Measurements from ENCODE around the gene GAMT. TPM values are rescaled to one million over a fixed set of nuclear protein-coding genes. Genes with fewer than 3 reads are reported as not detected.
"Not testable (repeated sequence)": the region's sequence is repeated elsewhere in the genome, so short reads cannot be mapped to it uniquely, and the experiment has no call there.

The GAMT gene
- total RNA-seq (10.3 TPM), polyA plus RNA-seq (18.5 TPM)

DNA sequence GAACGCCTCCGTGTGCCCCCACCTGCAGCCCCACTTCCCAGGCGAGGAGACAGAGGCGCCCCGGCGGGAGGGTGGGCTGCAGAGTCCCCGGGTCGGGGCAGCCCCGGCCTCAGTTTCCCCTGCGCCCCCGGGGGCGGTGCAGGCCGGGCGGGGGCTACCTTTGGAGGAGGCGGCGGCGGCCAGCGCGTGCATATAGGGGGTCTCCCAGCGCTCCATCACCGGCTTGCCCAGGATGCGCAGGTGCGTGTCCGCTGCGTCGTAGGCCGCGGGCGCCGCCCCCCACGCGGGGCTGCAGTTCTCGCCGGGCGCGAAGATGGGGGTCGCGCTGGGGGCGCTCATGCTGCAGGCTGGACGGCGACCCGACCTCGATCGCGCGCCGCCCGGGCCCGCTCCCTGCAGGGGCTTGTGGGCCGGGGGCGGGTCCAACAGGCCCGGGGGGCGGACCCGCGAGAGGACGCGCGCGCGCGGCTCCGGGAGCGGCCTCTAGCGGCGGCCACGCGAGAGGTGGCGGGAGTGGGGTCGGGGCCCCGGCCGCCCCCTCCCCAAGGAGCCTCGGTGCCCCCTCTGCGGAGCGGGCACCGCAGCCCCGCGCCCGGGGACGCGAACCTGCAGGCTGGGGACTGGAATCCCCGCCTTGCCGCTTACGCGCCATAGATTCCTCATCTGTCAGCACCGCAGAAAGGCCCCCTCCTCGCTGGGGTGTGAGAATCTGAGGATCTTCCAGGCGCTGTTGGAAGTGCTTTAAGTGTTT, at the start of gene GAMT:
GAMT (minus strand) TSS at position 405 of the 751 bp plus-strand sequence; CDS start at position 339, 66 bp downstream.
- WGBS = 1% methylated on average over 87 of the region's 87 CpGs
- H3K4me1 ChIP-seq (ENCODE audit: insufficient read depth) = no peaks in the 10 kb centered on the region
- H3K4me3 ChIP-seq (ENCODE audit: low read depth, low read length) = peak within 1 kb of the TSS; percentile 64
- no peak for DNase-seq (ENCODE audit: extremely low spot score)
- no peak within 1 kb of the TSS for H3K27ac ChIP-seq (ENCODE audit: low read depth)
- H3K36me3 ChIP-seq (ENCODE audit: insufficient read depth) = no peaks in the 10 kb centered on the region

DNA sequence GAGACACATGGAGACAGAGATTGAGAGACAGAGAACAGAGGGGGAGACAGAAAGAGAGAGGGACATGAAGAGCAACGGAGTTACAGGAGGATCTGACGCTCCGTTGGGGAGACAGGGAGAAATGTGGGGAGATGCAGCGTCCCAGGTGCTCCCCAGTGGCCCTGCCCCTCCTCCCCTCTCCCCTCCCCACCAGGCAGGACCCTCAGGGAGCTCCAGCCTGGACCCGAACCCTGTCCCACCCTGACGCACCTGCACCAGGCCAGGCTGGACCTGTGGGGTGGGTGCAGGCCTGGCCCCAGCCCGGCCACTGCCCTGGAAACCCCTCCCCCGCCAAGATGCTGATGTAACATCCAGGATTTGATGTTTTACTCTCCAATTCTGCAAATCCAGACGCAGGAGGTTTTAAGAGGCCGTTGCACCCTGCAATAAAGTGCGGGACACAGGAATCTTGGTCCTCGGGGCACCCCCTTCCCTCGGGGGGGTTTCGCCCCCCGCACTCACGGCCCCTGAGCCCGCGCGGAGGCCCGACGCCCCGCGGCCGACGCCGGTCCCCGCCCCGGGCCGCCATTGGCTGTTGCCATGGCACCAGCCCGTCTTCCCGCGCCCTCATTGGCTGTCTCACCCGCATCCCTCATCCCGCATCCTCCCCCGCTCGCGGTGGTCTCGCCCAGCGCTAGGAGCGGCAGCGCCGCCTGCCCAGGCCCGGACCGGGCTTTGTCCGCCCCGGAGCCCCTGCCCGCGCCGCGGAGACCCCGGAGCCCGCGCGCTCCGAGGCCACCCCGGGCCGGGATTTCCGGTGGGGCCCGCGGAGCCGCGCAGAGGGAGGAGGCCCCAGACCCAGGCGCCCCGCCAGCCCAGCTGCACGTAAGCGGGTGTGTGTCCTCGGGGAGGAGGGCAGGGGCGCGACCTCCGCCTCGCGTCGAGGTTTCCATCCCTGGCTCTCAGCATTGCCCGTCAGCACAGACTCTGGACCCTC, 48.4 kb upstream of the GAMT start, which contains the start of gene APC2:
APC2 (plus strand) TSS at position 655 of the 976 bp plus-strand sequence. CDS start 2,881 bp downstream, outside the sequence.
- Histone ChIP-seq H3K4me3 (ENCODE audit: low read depth, low read length) (no peak within 1 kb of the TSS), H3K36me3 (ENCODE audit: insufficient read depth) (no peaks in the 10 kb centered on the region), H3K27ac (ENCODE audit: low read depth) (no peak within 1 kb of the TSS), H3K4me1 (ENCODE audit: insufficient read depth) (peaks cover 5% of the 10 kb centered on the region)
- WGBS = 4% methylated on average over 74 of the region's 74 CpGs
- no peak for DNase-seq (ENCODE audit: extremely low spot score)

DNA sequence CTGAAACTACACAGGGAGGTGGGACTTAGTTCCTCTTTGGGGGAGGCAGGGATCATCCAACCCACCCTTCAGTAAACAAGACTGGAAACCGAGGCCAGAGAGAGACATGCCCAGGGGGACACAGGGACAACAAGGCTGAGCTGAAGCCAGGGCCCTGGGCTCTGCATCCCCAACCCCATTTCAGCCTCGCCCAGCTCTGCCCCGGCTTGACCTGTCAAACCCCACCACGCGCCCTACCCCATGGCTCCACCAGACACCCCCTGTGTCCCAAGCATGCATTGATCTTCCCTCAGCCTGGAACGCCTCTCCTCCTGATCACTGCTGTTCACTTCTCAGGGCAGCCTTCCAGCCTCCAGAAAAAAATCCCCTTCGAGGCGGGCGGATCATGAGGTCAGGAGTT, 46.6 kb upstream of the GAMT start:
- peaks cover 5% of the 10 kb centered on the region for H3K4me1 ChIP-seq (ENCODE audit: insufficient read depth)
- H3K36me3 ChIP-seq (ENCODE audit: insufficient read depth) = no peaks in the 10 kb centered on the region
- no peak overlapping the region for H3K27ac ChIP-seq (ENCODE audit: low read depth)
- H3K4me3 ChIP-seq (ENCODE audit: low read depth, low read length) = no peak overlapping the region
- no peak for DNase-seq (ENCODE audit: extremely low spot score)
- 86% methylated on average over 9 of the region's 9 CpGs for WGBS

DNA sequence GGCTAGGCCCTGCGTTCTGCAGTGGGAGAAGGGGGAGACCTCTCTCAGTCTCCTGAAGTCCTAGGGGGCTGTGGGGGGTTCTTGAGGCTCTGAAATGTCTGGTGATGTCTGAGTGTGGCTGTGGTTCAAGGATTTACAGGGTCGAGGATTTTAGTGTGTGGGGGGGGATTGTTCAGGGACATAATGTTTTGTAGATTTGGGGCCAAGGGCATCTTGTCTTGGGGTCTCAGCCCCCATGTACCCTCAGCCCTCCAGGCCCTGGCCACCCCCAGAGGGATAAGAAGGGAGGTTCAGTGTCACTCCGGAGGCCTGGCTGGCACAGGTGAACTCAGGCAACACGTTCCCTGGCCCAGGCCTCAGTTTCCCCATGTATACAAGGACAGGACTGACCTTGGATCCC, 46.2 kb upstream of the GAMT start:
- H3K4me1 ChIP-seq (ENCODE audit: insufficient read depth) = peaks cover 5% of the 10 kb centered on the region
- no peak for DNase-seq (ENCODE audit: extremely low spot score)
- WGBS = 26% methylated on average over 4 of the region's 4 CpGs
- no peak overlapping the region for H3K27ac ChIP-seq (ENCODE audit: low read depth)
- no peaks in the 10 kb centered on the region for H3K36me3 ChIP-seq (ENCODE audit: insufficient read depth)
- no peak overlapping the region for H3K4me3 ChIP-seq (ENCODE audit: low read depth, low read length)

DNA sequence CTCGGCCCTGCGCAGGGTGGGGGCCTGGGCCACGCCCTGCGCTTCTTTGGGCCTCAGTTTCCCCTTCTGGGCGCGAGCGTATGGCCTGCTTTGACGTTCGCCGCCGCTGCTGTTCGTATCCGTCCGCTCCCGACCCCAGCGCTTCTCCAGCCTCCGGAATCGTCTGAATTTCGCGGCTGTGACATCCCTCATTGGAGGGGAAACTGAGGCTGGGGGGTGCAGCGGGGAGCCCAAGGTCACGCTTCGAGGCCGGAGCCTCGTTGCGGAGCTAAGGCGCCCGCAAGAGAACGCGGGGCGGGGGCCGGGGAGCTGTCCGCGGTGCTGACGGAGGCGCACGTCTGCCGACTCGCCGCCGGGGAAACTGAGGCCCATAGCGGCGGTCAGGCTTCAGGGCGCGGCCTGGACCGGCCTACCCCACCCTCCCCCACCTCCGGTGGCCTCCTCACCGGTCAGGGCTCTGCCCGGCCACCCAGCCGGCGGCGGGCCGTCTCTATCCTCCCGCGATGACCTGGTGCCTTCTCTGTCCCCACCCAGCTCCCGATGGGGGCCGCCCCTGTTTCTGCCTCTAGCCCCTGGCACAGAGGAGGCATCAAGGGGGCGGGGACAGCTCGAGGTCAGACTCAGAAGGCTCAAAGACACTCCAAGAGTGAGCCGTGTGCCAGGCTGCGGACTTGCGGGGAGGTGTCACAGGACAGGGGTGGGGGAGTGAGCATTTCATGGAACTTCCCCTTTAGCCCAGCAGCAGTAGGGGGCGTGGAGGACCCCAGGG, 45.6 kb upstream of the GAMT start:
- Histone ChIP-seq H3K4me1 (ENCODE audit: insufficient read depth) (peaks cover 5% of the 10 kb centered on the region), H3K4me3 (ENCODE audit: low read depth, low read length) (no peak overlapping the region), H3K27ac (ENCODE audit: low read depth) (no peak overlapping the region), H3K36me3 (ENCODE audit: insufficient read depth) (no peaks in the 10 kb centered on the region)
- 4% methylated on average over 63 of the region's 63 CpGs for WGBS
- DNase-seq (ENCODE audit: extremely low spot score) = no peak

DNA sequence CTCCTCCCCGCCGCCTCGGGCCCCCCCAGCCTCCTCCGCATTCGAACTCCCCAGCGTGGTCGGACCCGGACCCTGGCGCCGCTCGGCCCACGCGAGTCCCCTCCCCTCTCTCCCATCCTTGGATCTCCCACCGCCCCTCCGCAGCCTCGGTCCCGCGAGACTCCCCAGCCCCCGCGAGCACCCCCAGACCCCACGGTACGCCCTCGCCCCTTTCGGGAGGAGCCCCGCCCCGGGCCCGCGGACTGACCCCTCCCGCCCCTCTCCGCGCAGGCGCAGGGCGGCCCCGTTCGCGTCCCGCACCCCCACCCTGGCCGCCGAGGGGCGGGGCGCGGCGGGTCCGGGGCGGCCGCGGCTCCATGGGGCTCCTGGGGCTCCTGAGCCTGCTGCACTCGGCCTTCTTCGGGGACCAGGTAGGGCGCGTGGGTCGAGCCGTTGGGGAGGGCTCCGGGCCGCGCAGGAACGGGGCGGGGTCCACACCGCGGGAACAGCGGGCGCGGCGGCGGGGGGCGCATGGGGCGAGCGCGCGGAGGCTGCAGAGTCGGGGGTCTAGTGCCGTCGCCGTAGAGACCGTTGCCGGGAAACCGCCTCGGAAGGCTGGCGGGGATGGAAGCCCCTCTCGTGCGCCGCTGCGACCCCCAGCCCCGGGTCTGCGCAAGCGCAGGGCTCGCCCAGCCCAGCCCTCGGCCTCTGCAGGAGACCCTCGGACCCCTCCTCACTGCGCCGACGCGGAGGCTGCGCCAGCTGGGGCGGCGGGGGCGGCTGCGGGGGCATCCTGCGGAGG, 44.8 kb upstream of the GAMT start:
- Histone ChIP-seq H3K27ac (ENCODE audit: low read depth) (no peak overlapping the region), H3K4me3 (ENCODE audit: low read depth, low read length) (peak overlapping the region; percentile 27), H3K36me3 (ENCODE audit: insufficient read depth) (no peaks in the 10 kb centered on the region), H3K4me1 (ENCODE audit: insufficient read depth) (peaks cover 5% of the 10 kb centered on the region)
- WGBS = 1% methylated on average over 99 of the region's 99 CpGs
- no peak for DNase-seq (ENCODE audit: extremely low spot score)

DNA sequence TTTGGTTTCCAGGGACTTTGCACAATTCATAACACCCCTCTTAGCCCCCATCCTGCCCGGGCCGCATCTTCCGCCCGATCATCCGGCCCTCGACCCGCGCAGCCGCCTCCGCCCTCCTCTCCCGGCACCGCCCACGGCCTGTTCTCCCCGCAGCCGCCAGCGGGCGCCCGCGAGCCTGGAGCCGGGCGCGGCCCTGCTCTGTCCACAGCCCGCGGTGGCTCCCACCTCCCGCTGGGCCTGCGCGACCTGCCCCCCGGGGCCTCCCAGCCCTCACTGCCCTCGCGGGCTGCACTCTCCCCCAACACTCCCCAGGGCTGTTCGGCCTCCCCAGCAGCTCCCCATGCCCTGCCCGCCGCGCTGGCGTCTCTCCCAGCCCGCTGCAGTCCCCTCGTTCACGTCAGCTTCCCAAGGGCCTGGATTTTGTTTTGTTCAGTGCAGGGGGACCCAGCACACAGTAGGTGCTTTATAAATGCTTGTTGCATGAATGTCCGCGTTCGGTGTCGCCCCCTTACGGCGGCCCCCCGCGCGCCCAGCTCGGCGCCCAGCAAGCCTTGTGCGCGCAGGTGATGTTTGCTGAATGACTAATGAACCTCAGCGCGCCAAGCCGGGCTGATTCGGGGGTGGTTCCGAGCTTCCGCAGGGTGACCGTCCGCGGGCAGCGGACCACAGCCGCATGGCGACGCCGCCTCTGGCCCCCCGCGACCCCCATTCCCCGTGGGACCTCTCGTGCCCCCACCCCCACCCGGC, 44.0 kb upstream of the GAMT start:
- Histone ChIP-seq H3K36me3 (ENCODE audit: insufficient read depth) (peaks cover 4% of the 10 kb centered on the region), H3K4me3 (ENCODE audit: low read depth, low read length) (peak overlapping the region; percentile 28), H3K27ac (ENCODE audit: low read depth) (no peak overlapping the region), H3K4me1 (ENCODE audit: insufficient read depth) (peaks cover 5% of the 10 kb centered on the region)
- 2% methylated on average over 70 of the region's 70 CpGs for WGBS
- DNase-seq (ENCODE audit: extremely low spot score) = no peak

DNA sequence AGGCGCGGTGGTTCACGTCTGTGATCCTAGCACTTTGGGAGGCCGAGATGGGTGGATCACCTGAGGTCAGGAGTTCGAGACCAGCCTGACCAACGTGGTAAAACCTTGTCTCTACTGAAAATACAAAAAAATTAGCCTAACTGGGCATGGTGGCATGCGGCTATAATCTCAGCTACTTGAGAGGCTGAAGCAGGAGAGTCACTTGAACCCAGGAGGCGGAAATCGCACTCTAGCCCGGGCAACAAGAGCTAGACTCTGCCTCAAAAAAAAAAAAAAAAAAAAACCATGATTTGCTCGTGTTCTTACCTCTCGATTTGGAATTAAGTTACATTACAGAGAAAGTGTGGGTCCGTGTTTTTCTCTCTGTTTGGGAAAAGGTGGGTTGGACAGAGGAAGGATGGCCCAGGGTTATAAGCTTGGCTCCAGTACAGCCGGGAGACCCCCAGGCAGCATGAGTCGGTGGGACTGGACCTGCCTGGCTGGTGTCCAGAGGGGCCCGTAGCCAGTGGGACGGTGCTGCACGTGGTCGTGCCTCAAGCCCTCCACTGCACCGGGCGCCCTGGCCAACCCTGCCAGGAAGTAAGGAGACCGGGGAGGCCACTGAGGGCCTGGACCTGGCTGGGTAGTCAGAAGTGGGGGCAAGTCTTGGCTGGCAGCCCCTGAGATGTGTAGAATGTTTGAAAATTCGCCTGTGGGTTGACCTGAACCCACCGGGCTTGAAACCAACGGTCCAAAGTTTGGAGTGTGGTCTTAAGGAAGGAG, 40.5 kb upstream of the GAMT start:
- peaks cover 4% of the 10 kb centered on the region for H3K36me3 ChIP-seq (ENCODE audit: insufficient read depth)
- peaks cover 5% of the 10 kb centered on the region for H3K4me1 ChIP-seq (ENCODE audit: insufficient read depth)
- H3K4me3 ChIP-seq (ENCODE audit: low read depth, low read length) = no peak overlapping the region
- H3K27ac ChIP-seq (ENCODE audit: low read depth) = no peak overlapping the region
- 84% methylated on average over 25 of the region's 25 CpGs for WGBS
- DNase-seq (ENCODE audit: extremely low spot score) = no peak

DNA sequence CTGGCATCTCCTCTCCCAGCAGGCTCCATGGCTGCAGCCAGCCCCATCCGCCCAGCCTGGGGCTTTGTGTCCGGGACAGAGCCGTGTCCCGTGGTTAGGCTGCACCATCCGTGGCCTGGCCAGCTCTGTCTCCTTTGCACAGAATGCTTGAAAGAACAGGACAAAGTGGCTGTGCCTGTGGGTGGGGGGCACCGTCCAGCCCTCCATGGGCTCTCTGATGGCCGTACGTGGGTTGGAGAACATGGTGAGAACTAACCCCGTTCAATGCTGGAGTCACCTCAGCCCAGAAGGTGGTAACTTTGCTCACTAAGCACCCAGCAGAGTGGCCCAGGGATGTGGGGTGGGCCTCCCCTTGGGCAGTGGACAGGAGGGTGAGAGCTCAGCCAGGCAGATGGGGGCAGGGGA, 39.7 kb upstream of the GAMT start:
- Histone ChIP-seq H3K36me3 (ENCODE audit: insufficient read depth) (peaks cover 4% of the 10 kb centered on the region), H3K4me1 (ENCODE audit: insufficient read depth) (peaks cover 3% of the 10 kb centered on the region), H3K27ac (ENCODE audit: low read depth) (no peak overlapping the region), H3K4me3 (ENCODE audit: low read depth, low read length) (no peak overlapping the region)
- DNase-seq (ENCODE audit: extremely low spot score) = no peak
- WGBS = 92% methylated on average over 9 of the region's 9 CpGs

DNA sequence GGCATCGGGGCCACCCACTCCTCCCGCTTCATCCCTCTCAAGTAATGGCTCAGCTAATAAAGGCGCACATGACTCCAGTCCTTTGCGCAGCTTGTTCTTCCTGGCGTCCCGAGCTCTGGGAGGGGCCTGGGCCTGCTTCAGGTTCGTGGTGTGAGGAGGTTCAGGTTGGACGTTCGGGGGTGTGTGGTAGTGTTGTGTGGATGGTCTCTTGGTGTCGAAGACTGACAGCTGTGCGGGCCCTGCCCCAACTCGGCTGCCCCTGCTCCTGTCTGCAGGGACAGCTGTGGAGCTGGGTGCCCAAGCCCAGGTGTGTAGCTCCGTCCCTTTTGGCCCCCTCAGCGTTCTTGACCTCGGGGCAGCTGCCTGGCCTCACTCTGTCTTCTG, 39.1 kb upstream of the GAMT start:
- H3K27ac ChIP-seq (ENCODE audit: low read depth) = no peak overlapping the region
- no peak overlapping the region for H3K4me3 ChIP-seq (ENCODE audit: low read depth, low read length)
- DNase-seq (ENCODE audit: extremely low spot score) = no peak
- WGBS = 87% methylated on average over 15 of the region's 15 CpGs
- peaks cover 2% of the 10 kb centered on the region for H3K4me1 ChIP-seq (ENCODE audit: insufficient read depth)
- peaks cover 4% of the 10 kb centered on the region for H3K36me3 ChIP-seq (ENCODE audit: insufficient read depth)

DNA sequence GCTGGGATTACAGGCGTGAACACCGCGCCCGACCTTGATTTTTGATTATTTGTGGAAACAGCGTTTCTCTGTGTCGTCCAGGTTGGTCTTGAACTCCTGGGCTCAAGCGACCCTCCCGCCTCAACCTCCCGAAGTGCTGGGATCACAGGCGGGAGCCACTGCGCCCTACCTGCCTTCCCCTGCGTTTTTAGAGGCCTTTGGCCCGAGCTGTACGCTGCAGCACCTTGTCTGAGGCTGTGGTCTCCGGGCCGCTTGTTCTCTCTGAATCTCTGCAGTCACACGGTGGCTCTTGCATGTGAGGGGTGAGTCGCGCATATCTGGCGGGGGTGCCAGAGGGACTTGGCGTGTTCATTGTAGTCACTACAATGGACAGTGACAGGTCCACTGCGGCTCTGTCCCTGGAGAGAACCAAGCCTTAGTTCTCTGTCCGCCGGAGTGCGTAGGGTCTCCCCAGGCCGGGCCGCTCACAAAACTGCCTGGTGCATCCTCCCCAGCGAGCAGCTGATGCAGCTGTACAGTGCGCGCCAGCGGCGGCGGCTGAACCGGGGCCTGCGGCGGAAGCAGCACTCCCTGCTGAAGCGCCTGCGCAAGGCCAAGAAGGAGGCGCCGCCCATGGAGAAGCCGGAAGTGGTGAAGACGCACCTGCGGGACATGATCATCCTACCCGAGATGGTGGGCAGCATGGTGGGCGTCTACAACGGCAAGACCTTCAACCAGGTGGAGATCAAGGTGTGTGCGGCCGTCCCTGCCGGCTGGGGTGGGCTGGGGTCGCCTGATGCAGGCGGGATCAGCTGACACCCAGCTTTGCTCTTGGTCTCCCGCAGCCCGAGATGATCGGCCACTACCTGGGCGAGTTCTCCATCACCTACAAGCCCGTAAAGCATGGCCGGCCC, 38.4 kb upstream of the GAMT start:
- WGBS = 82% methylated on average over 57 of the region's 57 CpGs
- H3K4me3 ChIP-seq (ENCODE audit: low read depth, low read length); H3K36me3 ChIP-seq (ENCODE audit: insufficient read depth); H3K4me1 ChIP-seq (ENCODE audit: insufficient read depth); DNase-seq (ENCODE audit: extremely low spot score); H3K27ac ChIP-seq (ENCODE audit: low read depth): not testable (repeated sequence)
